Activated CD4-positive, alpha-beta memory T cell treated with anti-CD3 and anti-CD28 coated beads for 36 hours (primary cell): Measurements from ENCODE around the gene ANKS1B. TPM values are rescaled to one million over a fixed set of nuclear protein-coding genes. Genes with fewer than 3 reads are reported as not detected.

Source experiments
- CTCF ChIA-PET: fragments of 350-600 bp; sonication (Branson Sonifier 250); formaldehyde crosslinking; loops from one replicate; lab custom pipeline; 2021; ENCODE audit warnings: antibody characterized with exemption, inconsistent platforms; lab: Charles Lee
- POLR2A ChIA-PET: fragments of 350-600 bp; sonication (Branson Sonifier 250); formaldehyde crosslinking; loops from one replicate; lab custom pipeline; 2021; ENCODE audit warnings: antibody characterized with exemption; lab: Charles Lee
- DNase-seq: peaks from one replicate; pipeline ENCODE4 v3.0.0-alpha.2; 2020
- H3K27ac Mint-ChIP-seq: one replicate; pipeline ENCODE4 v1.8.0; 2021; ENCODE audit warnings: mixed read lengths
- H3K27me3 Mint-ChIP-seq: one replicate; pipeline ENCODE4 v1.8.0; 2021; ENCODE audit warnings: mixed read lengths
- H3K36me3 Mint-ChIP-seq: one replicate; pipeline ENCODE4 v1.8.0; 2021; ENCODE audit warnings: mixed read lengths
- H3K4me1 Mint-ChIP-seq: one replicate; pipeline ENCODE4 v1.8.0; 2021; ENCODE audit warnings: low read depth, mixed read lengths
- H3K4me3 Mint-ChIP-seq: one replicate; pipeline ENCODE4 v1.8.0; 2021; ENCODE audit warnings: mild to moderate bottlenecking, mixed read lengths
- H3K9me3 Mint-ChIP-seq: one replicate; pipeline ENCODE4 v1.8.0; 2021; ENCODE audit warnings: mixed read lengths
- intact Hi-C: fragments of 100-400 bp; cut with micrococcal nuclease; formaldehyde crosslinking; loops from one replicate; pipeline ENCODE4 v1.15.1; 2023
- total RNA-seq, 2 experiments: library from RNA; stranded (reverse); gene quantifications; one replicate each; pipeline ENCODE4 v1.2.3, GENCODE V29; 2021

The ANKS1B gene
- total RNA-seq, 2 experiments from 2014 or later, result 0.97 to 1.0 TPM

DNA sequence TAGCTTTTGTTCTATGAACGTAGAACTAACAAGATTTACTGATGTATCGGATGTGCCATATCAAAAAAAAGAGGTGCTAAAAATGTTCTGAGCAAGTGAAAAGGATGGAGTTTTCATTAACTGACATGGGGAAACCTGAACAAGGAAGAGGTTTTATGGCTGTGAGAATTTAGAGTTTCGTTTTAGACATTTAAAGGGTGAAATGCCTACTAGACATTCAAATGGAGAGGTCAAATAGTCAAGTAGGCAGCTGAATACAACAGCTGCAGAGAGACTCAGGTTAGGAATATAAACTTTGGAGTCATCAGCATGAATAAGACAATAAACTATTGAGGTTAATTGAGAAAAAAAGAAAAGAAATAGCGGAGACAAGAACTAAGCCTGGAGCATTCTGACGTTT lies 702.1 kb downstream of the ANKS1B start:
- CTCF ChIA-PET, result interaction anchor here (0.6 kb wide), 1 partner anchor 578 kb away, joined by 3 read pairs; no protein-coding TSS in a partner anchor
- H3K27me3 Mint-ChIP-seq, result no peaks in the 10 kb centered on the region
- H3K9me3 Mint-ChIP-seq, result no peaks in the 10 kb centered on the region
- no peak overlapping the region for H3K4me3 Mint-ChIP-seq
- H3K36me3 Mint-ChIP-seq, result no peaks in the 10 kb centered on the region
- POLR2A ChIA-PET, result no interaction called here
- DNase-seq, result no peak
- H3K27ac Mint-ChIP-seq, result no peak overlapping the region
- H3K4me1 Mint-ChIP-seq, result no peaks in the 10 kb centered on the region
- intact Hi-C loops, result no loop called here

- Mint-ChIP-seq H3K27ac (no peak overlapping the region), H3K4me3 (no peak overlapping the region), H3K9me3 (peaks cover under 1% of the 10 kb centered on the region), H3K27me3 (no peaks in the 10 kb centered on the region), H3K36me3 (no peaks in the 10 kb centered on the region), H3K4me1 (no peaks in the 10 kb centered on the region)
- POLR2A ChIA-PET, result no interaction called here
- no peak for DNase-seq
- intact Hi-C loops, result no loop called here
- CTCF ChIA-PET, result no interaction called here
These were observed 702.6 kb downstream of the ANKS1B start for GRCh38 chr12:99282086-99282485.

DNA sequence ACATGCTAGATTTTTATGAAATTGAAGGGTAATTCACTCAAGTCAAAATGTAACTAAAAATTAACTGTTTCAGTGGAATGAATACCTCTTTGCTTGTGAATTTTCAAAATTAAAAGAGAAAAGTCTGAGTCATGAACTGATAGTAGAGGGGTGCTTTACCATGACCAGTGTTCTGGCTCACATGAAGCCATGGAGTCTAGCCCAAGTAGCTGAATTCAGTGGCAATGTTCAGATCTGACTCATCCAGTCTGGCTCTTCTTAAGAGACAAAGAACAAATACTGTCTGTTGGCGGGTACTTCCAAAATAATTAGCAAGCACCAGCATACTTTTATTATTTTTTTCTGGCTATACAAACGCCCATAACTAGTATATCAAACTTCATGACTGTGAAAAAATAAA lies 703.5 kb downstream of the ANKS1B start:
- POLR2A ChIA-PET, result no interaction called here
- intact Hi-C loops, result no loop called here

DNA sequence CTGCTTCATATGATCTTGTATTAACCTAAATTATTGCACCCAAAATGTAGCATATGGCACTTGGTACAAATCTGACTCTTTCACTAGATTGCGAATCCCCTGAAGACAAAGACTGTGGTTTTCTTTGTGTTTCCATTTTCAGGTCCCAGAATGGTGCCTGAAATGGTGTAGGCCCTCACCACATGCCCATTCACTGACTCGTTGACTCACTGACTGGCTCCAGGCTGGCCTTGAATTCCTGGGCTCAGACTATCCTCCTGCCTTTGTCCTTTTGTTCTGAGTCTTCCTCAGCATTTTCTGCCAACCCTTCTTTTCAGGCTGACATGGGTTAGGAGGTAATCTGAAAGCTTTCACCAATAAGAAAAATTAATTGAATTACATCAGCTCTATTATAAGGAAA lies 705.8 kb downstream of the ANKS1B start:
- Mint-ChIP-seq H3K9me3 (peaks cover 9% of the 10 kb centered on the region), H3K27ac (no peak overlapping the region), H3K27me3 (no peaks in the 10 kb centered on the region), H3K4me1 (no peaks in the 10 kb centered on the region), H3K4me3 (no peak overlapping the region), H3K36me3 (no peaks in the 10 kb centered on the region)
- intact Hi-C loops, result no loop called here
- ChIA-PET CTCF (no interaction called here), POLR2A (no interaction called here)
- DNase-seq, result no peak

More for the DNA sequence above, 703.5 kb downstream of the ANKS1B start:
- CTCF ChIA-PET, result no interaction called here
- no peak for DNase-seq
- no peak overlapping the region for H3K4me3 Mint-ChIP-seq
- peaks cover 2% of the 10 kb centered on the region for H3K9me3 Mint-ChIP-seq
- H3K27me3 Mint-ChIP-seq, result no peaks in the 10 kb centered on the region
- H3K4me1 Mint-ChIP-seq, result no peaks in the 10 kb centered on the region
- no peak overlapping the region for H3K27ac Mint-ChIP-seq
- no peaks in the 10 kb centered on the region for H3K36me3 Mint-ChIP-seq

GRCh38 chr12:99277591-99278379 lies 707.0 kb downstream of the ANKS1B start:
- Mint-ChIP-seq H3K27me3 (no peaks in the 10 kb centered on the region), H3K36me3 (no peaks in the 10 kb centered on the region), H3K4me1 (no peaks in the 10 kb centered on the region), H3K9me3 (peaks cover 9% of the 10 kb centered on the region), H3K4me3 (no peak overlapping the region), H3K27ac (no peak overlapping the region)
- DNase-seq, result no peak
- ChIA-PET CTCF (no interaction called here), POLR2A (no interaction called here)
- intact Hi-C loops, result no loop called here

DNA sequence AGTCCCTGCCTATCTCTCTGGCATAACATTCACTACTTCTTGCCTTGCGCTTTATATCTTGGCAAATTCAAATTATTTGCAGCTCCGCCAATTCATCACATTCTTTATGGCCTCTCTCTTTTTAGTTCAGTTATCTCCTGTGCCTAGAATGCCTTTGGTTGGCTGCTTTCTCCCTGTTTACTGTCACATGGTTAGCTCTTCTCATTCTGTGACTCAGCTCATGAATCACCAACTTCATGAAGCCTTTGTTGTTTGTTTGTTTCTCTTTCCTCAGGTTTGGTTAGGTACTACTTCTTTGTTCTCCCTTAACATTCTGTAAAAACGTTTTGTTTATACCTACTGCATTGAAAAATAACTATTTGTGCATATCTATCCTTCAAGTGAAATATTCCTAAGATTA lies 713.7 kb downstream of the ANKS1B start:
- Mint-ChIP-seq H3K27ac (no peak overlapping the region), H3K9me3 (peaks cover 14% of the 10 kb centered on the region), H3K4me1 (no peaks in the 10 kb centered on the region), H3K4me3 (no peak overlapping the region), H3K27me3 (no peaks in the 10 kb centered on the region), H3K36me3 (no peaks in the 10 kb centered on the region)
- POLR2A ChIA-PET, result no interaction called here
- CTCF ChIA-PET, result no interaction called here
- no peak for DNase-seq
- intact Hi-C loops, result no loop called here

GRCh38 chr12:99267038-99267437 lies 717.7 kb downstream of the ANKS1B start:
- no peak overlapping the region for H3K4me3 Mint-ChIP-seq
- no peaks in the 10 kb centered on the region for H3K4me1 Mint-ChIP-seq
- H3K27ac Mint-ChIP-seq, result no peak overlapping the region
- ChIA-PET CTCF (no interaction called here), POLR2A (no interaction called here)
- intact Hi-C loops, result no loop called here
- no peaks in the 10 kb centered on the region for H3K27me3 Mint-ChIP-seq
- no peaks in the 10 kb centered on the region for H3K36me3 Mint-ChIP-seq
- peaks cover 7% of the 10 kb centered on the region for H3K9me3 Mint-ChIP-seq
- no peak for DNase-seq

DNA sequence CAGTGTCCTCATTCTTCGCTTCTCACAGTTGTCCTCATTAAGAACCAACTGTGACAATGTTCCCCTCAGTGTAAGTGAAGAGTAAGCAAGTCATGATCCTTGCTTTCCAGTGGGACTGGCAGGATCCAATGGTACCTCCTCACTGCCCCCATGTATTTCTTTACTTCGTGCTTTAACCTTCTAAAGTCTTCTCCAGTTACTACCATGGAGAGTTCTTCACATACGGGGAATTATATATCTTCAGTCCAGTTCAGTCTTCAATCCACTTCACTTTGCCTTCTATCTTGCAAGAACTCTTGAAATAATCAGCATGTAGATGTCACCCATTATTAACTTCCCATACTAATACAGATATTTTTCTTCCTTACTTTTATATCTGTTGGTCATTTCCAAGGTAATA lies 719.1 kb downstream of the ANKS1B start:
- ChIA-PET POLR2A (no interaction called here), CTCF (no interaction called here)
- DNase-seq, result no peak
- intact Hi-C loops, result no loop called here
- H3K27ac Mint-ChIP-seq, result no peak overlapping the region
- H3K27me3 Mint-ChIP-seq, result no peaks in the 10 kb centered on the region
- H3K36me3 Mint-ChIP-seq, result no peaks in the 10 kb centered on the region
- H3K9me3 Mint-ChIP-seq, result no peaks in the 10 kb centered on the region
- no peak overlapping the region for H3K4me3 Mint-ChIP-seq
- no peaks in the 10 kb centered on the region for H3K4me1 Mint-ChIP-seq

DNA sequence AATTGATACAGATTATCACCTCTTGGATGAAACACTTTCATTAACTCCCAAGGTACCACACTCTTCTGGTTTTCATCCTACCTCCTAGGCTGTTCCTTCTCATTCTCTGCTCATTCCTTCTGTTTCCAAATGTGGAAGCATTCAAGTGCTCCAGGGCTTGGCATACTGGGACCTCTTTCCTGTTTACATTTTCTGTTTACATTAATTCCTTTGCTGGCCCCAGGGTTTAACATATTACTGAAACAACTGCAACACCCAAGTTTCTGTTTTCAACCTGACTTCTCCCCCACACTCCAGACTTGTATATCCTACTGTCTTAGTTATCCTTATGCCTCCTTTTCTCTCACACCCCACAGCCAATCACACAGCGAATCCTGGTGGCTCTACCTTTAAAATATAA lies 723.5 kb downstream of the ANKS1B start:
- ChIA-PET POLR2A (no interaction called here), CTCF (no interaction called here)
- Mint-ChIP-seq H3K4me1 (no peaks in the 10 kb centered on the region), H3K4me3 (no peak overlapping the region), H3K27ac (no peak overlapping the region), H3K36me3 (no peaks in the 10 kb centered on the region), H3K9me3 (peaks cover 2% of the 10 kb centered on the region), H3K27me3 (no peaks in the 10 kb centered on the region)
- intact Hi-C loops, result no loop called here
- DNase-seq, result no peak

DNA sequence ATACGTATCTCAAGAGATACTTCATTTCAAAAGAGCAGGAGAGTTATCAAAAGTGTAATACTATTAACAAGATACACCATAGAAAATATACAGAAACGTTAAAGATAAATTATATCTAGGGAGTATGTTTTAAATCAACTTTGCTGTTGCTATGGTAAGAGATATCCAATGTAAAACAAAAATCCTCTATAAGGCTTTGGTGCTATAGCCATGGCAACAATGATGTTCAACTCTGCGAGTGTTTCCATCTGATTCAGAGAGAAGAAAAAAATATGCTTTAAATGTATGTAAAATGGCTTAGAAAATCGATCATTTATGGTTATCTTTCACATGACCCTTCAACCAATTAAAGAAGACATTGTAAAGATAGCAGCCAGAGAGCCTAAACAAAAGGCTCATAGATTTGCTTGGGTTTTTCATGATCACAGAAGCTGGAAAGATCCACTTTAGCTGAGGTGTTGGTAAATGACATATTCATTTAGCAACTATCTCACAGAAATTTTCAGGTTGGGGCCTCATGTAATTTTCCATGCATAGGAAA lies 724.2 kb downstream of the ANKS1B start:
- ChIA-PET POLR2A (no interaction called here), CTCF (no interaction called here)
- Mint-ChIP-seq H3K4me1 (no peaks in the 10 kb centered on the region), H3K4me3 (no peak overlapping the region), H3K36me3 (no peaks in the 10 kb centered on the region), H3K9me3 (peaks cover 2% of the 10 kb centered on the region), H3K27me3 (no peaks in the 10 kb centered on the region), H3K27ac (no peak overlapping the region)
- intact Hi-C loops, result no loop called here
- DNase-seq, result no peak

- POLR2A ChIA-PET, result no interaction called here
These were observed 725.4 kb downstream of the ANKS1B start for GRCh38 chr12:99259040-99259934.

GRCh38 chr12:99257672-99258071 lies 727.1 kb downstream of the ANKS1B start:
- peaks cover 2% of the 10 kb centered on the region for H3K9me3 Mint-ChIP-seq
- no peaks in the 10 kb centered on the region for H3K4me1 Mint-ChIP-seq
- DNase-seq, result no peak
- no peaks in the 10 kb centered on the region for H3K27me3 Mint-ChIP-seq
- no peak overlapping the region for H3K4me3 Mint-ChIP-seq
- intact Hi-C loops, result no loop called here
- H3K36me3 Mint-ChIP-seq, result no peaks in the 10 kb centered on the region
- POLR2A ChIA-PET, result no interaction called here
- H3K27ac Mint-ChIP-seq, result no peak overlapping the region
- CTCF ChIA-PET, result no interaction called here

More at GRCh38 chr12:99259040-99259934, 725.4 kb downstream of the ANKS1B start:
- DNase-seq, result no peak
- Mint-ChIP-seq H3K4me1 (no peaks in the 10 kb centered on the region), H3K27ac (no peak overlapping the region), H3K27me3 (no peaks in the 10 kb centered on the region), H3K36me3 (no peaks in the 10 kb centered on the region), H3K4me3 (no peak overlapping the region), H3K9me3 (peaks cover 2% of the 10 kb centered on the region)
- intact Hi-C loops, result no loop called here
- CTCF ChIA-PET, result no interaction called here
